ENCODE data around the gene XYLT1.

The XYLT1 gene

GRCh38 chr16:17257426-17258023, 213.2 kb downstream of the XYLT1 start:
- no peak for DNase-seq (ENCODE audit: low read depth)
- H3K4me3 ChIP-seq (ENCODE audit: low read length): no peak overlapping the region
- no peak for TF ChIP-seq CTCF (conservative IDR thresholded peaks at IDR 0.05; ENCODE audit: low read length)

GRCh38 chr16:17252701-17253100, 218.1 kb downstream of the XYLT1 start:
- no peak overlapping the region for H3K4me3 ChIP-seq (ENCODE audit: low read length)
- TF ChIP-seq CTCF (conservative IDR thresholded peaks at IDR 0.05; ENCODE audit: low read length): no peak
- peak; percentile 25 for DNase-seq (ENCODE audit: low read depth)

- H3K4me3 ChIP-seq (ENCODE audit: low read length): no peak overlapping the region
- no peak for TF ChIP-seq CTCF (conservative IDR thresholded peaks at IDR 0.05; ENCODE audit: low read length)
- peak; percentile 24 for DNase-seq (ENCODE audit: low read depth)
Measured at GRCh38 chr16:17252064-17252463, 218.7 kb downstream of the XYLT1 start.

- no peak for TF ChIP-seq CTCF (conservative IDR thresholded peaks at IDR 0.05; ENCODE audit: low read length)
- DNase-seq (ENCODE audit: low read depth): no peak
- H3K4me3 ChIP-seq (ENCODE audit: low read length): no peak overlapping the region
Measured at GRCh38 chr16:17251496-17251895, 219.3 kb downstream of the XYLT1 start.

GRCh38 chr16:17246974-17247732, 223.6 kb downstream of the XYLT1 start:
- no peak for TF ChIP-seq CTCF (conservative IDR thresholded peaks at IDR 0.05; ENCODE audit: low read length)
- no peak overlapping the region for H3K4me3 ChIP-seq (ENCODE audit: low read length)
- no peak for DNase-seq (ENCODE audit: low read depth)

GRCh38 chr16:17246268-17246885, 224.4 kb downstream of the XYLT1 start:
- no peak overlapping the region for H3K4me3 ChIP-seq (ENCODE audit: low read length)
- no peak for DNase-seq (ENCODE audit: low read depth)
- no peak for TF ChIP-seq CTCF (conservative IDR thresholded peaks at IDR 0.05; ENCODE audit: low read length)

GRCh38 chr16:17245776-17246175, 225.0 kb downstream of the XYLT1 start:
- no peak for TF ChIP-seq CTCF (conservative IDR thresholded peaks at IDR 0.05; ENCODE audit: low read length)
- H3K4me3 ChIP-seq (ENCODE audit: low read length): no peak overlapping the region
- DNase-seq (ENCODE audit: low read depth): no peak
